ENCODE results near the gene ITPK1. TPM values are rescaled to one million over a fixed set of nuclear protein-coding genes. Genes with fewer than 3 reads are reported as not detected.

Gene ITPK1
- total RNA-seq, 1 experiment from 2014 or later, result 88.6 TPM

DNA sequence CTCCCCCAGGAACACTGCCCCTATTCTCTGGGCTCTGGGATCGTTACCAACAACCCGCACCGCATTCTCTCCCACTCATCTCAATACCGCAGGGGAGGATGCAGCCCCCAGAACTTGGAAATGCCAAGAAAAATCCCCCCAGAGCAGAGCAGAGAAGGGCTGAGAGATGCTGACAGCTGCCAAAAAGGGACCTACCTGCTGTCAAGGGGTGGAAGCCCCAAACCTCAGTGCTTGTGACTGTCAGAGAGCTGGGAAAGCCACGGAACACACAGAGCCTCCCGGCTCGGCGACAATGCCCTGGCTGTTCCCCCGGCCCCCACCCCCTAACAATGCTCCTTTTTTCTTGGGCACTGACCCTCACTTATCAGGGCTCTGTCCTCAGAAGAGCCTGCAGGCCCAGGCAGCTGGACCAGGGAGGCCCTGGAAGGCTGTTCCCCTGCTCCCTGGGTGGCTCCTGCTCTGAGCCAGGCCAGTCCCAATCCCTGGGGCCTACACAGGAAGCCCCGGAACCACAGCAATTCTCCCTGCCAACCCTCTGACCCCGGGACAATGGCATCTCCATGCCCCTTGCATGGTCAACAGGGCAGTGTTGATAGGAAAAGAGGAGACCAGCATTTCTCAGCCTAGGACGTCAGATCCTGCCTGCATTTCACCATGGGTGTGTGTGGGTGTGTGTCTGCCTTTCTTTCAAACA lies 78.9 kb downstream of the ITPK1 start:
- Histone ChIP-seq H3K4me3 (no peak overlapping the region), H3F3A (ENCODE audit: insufficient read depth, low read depth) (peaks cover 67% of the 10 kb centered on the region), H3K36me3 (ENCODE audit: low read depth) (no peaks in the 10 kb centered on the region), H3K27me3 (ENCODE audit: insufficient read depth, low read depth) (no peaks in the 10 kb centered on the region), H3K4me1 (replicated peaks; ENCODE audit: insufficient read depth) (peaks cover 100% of the 10 kb centered on the region), H3K9me2 (ENCODE audit: insufficient read depth) (no peaks in the 10 kb centered on the region), H4K20me1 (ENCODE audit: insufficient read depth) (no peaks in the 10 kb centered on the region), H3K79me2 (ENCODE audit: low read depth) (peaks cover 67% of the 10 kb centered on the region), H3K9me3 (ENCODE audit: insufficient read depth, low read depth) (no peaks in the 10 kb centered on the region), H2AFZ (no peak overlapping the region), H3K4me2 (peak overlapping the region; percentile 60), H3K27ac (peak overlapping the region; percentile 90)
- TSS peak; percentile 43 for BruUV-seq (replicated peaks)
- no peak for TF ChIP-seq EZH2 (IDR thresholded peaks at IDR 0.05; ENCODE audit: low read depth)
- TF ChIP-seq, protein P1, sequence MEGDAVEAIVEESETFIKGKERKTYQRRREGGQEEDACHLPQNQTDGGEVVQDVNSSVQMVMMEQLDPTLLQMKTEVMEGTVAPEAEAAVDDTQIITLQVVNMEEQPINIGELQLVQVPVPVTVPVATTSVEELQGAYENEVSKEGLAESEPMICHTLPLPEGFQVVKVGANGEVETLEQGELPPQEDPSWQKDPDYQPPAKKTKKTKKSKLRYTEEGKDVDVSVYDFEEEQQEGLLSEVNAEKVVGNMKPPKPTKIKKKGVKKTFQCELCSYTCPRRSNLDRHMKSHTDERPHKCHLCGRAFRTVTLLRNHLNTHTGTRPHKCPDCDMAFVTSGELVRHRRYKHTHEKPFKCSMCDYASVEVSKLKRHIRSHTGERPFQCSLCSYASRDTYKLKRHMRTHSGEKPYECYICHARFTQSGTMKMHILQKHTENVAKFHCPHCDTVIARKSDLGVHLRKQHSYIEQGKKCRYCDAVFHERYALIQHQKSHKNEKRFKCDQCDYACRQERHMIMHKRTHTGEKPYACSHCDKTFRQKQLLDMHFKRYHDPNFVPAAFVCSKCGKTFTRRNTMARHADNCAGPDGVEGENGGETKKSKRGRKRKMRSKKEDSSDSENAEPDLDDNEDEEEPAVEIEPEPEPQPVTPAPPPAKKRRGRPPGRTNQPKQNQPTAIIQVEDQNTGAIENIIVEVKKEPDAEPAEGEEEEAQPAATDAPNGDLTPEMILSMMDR (conservative IDR thresholded peaks at IDR 0.05), result no peak
- ChIA-PET CTCF (interaction anchor here (0.5 kb wide), 1 partner anchor 10 kb away, joined by 3 read pairs; no protein-coding TSS in a partner anchor), POLR2A (ENCODE audit: unreplicated experiment) (interaction anchor here (0.6 kb wide), 1 partner anchor 1228 kb away, joined by 3 read pairs; no protein-coding TSS in a partner anchor)
- DNase-seq, result peak in 1 of 2 experiments; percentile 42
- intact Hi-C loops (cut with micrococcal nuclease; ENCODE audit: unreplicated experiment), result loop anchor here (1.0 kb wide), 2 partner anchors 9 to 79 kb away; partner anchors contain the start of gene ITPK1

DNA sequence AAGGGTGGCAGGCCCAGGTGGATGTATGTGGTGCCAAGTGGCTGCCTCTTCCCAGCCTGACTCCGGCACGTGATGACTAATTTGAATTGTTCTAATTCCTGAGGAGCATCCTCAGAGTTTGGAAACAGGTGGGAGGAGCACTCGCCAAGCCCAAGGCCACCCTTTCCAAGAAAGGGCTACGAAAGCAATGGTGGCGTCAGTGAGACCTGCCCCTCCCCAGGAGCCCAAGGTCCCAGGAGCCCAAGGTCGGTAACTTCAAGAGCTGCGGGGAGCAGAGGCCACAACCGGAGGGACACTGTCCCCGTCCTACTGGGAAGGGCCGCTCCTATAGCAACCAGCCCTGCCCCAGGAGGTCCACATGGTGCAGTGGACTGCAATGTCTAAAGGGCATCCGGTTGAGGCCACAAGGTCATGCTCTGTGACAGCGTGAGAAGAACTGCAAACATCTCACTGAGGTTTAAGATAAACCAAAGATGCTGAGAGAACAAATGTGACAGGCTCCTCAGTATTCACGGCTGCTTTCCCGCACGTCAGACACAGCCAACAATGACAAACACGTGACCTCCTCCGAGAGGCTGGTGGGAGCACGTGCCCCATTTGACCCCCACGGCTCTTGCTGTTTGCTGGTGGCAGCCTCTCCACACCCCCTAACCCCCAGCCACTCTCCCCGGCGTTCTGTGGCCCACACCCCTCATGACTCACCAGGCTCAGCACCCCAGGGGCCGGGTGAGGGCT lies 79.6 kb downstream of the ITPK1 start:
- Histone ChIP-seq H3K27ac (peak overlapping the region; percentile 90), H3K9me3 (ENCODE audit: insufficient read depth, low read depth) (no peaks in the 10 kb centered on the region), H3K27me3 (ENCODE audit: insufficient read depth, low read depth) (no peaks in the 10 kb centered on the region), H3K79me2 (ENCODE audit: low read depth) (peaks cover 67% of the 10 kb centered on the region), H3K4me3 (no peak overlapping the region), H3K36me3 (ENCODE audit: low read depth) (no peaks in the 10 kb centered on the region), H3K4me2 (peak overlapping the region; percentile 60), H3K4me1 (replicated peaks; ENCODE audit: insufficient read depth) (peaks cover 100% of the 10 kb centered on the region), H3F3A (ENCODE audit: insufficient read depth, low read depth) (peaks cover 72% of the 10 kb centered on the region), H3K9me2 (ENCODE audit: insufficient read depth) (no peaks in the 10 kb centered on the region), H2AFZ (no peak overlapping the region), H4K20me1 (ENCODE audit: insufficient read depth) (no peaks in the 10 kb centered on the region)
- ChIA-PET POLR2A (ENCODE audit: unreplicated experiment) (no interaction called here), CTCF (interaction anchor here (0.5 kb wide), 1 partner anchor 11 kb away, joined by 3 read pairs; no protein-coding TSS in a partner anchor)
- intact Hi-C loops (cut with micrococcal nuclease; ENCODE audit: unreplicated experiment), result loop anchor here (1.0 kb wide), 2 partner anchors 9 to 79 kb away; partner anchors contain the start of gene ITPK1
- no TSS peak for BruUV-seq (replicated peaks)
- TF ChIP-seq, protein P1 (conservative IDR thresholded peaks at IDR 0.05), result no peak
- no peak for TF ChIP-seq EZH2 (IDR thresholded peaks at IDR 0.05; ENCODE audit: low read depth)
- DNase-seq, result peak; percentile 67 to 78

DNA sequence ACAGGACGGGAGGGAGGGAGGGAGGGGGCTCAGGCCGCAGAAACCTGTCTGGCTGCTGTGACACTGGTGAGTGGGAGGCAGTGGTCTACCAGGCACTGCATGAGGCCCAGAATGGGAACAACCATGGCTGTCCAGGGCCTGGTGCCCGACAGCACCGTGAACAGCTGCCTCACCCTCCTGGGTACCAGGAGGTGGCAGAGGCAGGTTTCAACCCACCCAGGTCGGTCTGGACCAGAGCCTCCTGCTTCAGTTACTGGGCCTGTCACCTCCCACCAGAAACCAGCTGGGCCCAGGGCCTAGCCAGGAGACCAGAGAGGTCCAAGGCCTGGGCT lies 80.2 kb downstream of the ITPK1 start:
- Histone ChIP-seq H3K9me2 (ENCODE audit: insufficient read depth) (no peaks in the 10 kb centered on the region), H3K27ac (peak overlapping the region; percentile 90), H4K20me1 (ENCODE audit: insufficient read depth) (no peaks in the 10 kb centered on the region), H3K27me3 (ENCODE audit: insufficient read depth, low read depth) (no peaks in the 10 kb centered on the region), H3K9me3 (ENCODE audit: insufficient read depth, low read depth) (no peaks in the 10 kb centered on the region), H3K4me3 (no peak overlapping the region), H3F3A (ENCODE audit: insufficient read depth, low read depth) (peaks cover 72% of the 10 kb centered on the region), H3K4me1 (replicated peaks; ENCODE audit: insufficient read depth) (peaks cover 100% of the 10 kb centered on the region), H2AFZ (no peak overlapping the region), H3K36me3 (ENCODE audit: low read depth) (no peaks in the 10 kb centered on the region), H3K79me2 (ENCODE audit: low read depth) (peaks cover 67% of the 10 kb centered on the region), H3K4me2 (peak overlapping the region; percentile 60)
- intact Hi-C loops (cut with micrococcal nuclease; ENCODE audit: unreplicated experiment), result no loop called here
- no peak for DNase-seq
- ChIA-PET POLR2A (ENCODE audit: unreplicated experiment) (no interaction called here), CTCF (interaction anchor here (0.5 kb wide), 1 partner anchor 24 kb away, joined by 5 read pairs; no protein-coding TSS in a partner anchor)
- TF ChIP-seq EZH2 (IDR thresholded peaks at IDR 0.05; ENCODE audit: low read depth), result no peak
- TF ChIP-seq, protein P1 (conservative IDR thresholded peaks at IDR 0.05), result no peak
- no TSS peak for BruUV-seq (replicated peaks)
